OCI-LY3 (cell line): Measurements from ENCODE around the gene MCAM.

Experiments used
- H2AFZ ChIP-seq: fragments of 200-600, 300-600 bp; shearing (Covaris generic); 2 replicates; pipeline ENCODE4 v1.6.0; 2014; ENCODE audit warnings: antibody characterized with exemption, low read depth, low read length
- H3K27ac ChIP-seq: fragments of 200-600, 300-600 bp; sonication (generic); 2 replicates; pipeline ENCODE4 v1.5.1; 2014; ENCODE audit warnings: mild to moderate bottlenecking, low read length, moderate library complexity, mixed read lengths
- H3K27me3 ChIP-seq: fragments of 200-600, 300-600 bp; sonication (generic); 2 replicates; pipeline ENCODE4 v1.6.1; 2014; ENCODE audit warnings: low read depth, low read length, mixed read lengths
- H3K36me3 ChIP-seq: fragments of 200-600, 300-600 bp; sonication (generic); replicated peaks from 2 replicates; pipeline ENCODE3; 2014; ENCODE audit warnings: low read depth, low read length, mixed read lengths
- H3K4me1 ChIP-seq: fragments of 300-600, 200-600 bp; sonication (generic); 2 replicates; pipeline ENCODE4 v1.6.1; 2014; ENCODE audit warnings: low read length, mixed read lengths
- H3K4me2 ChIP-seq: fragments of 200-600, 300-600 bp; sonication (generic); 2 replicates; pipeline ENCODE4 v1.6.1; 2014; ENCODE audit warnings: low read length, mixed read lengths
- H3K4me3 ChIP-seq: fragments of 300-600, 200-600 bp; sonication (generic); 2 replicates; pipeline ENCODE4 v1.5.1; 2014; ENCODE audit warnings: antibody characterized with exemption, mild to moderate bottlenecking, low read length, moderate library complexity
- H3K79me2 ChIP-seq: fragments of 300-600, 200-600 bp; shearing (Covaris generic); 2 replicates; pipeline ENCODE4 v1.6.1; 2014; ENCODE audit warnings: mild to moderate bottlenecking, low read length, mixed read lengths
- H3K9ac ChIP-seq: fragments of 300-600, 200-600 bp; shearing (Covaris generic); 2 replicates; pipeline ENCODE4 v1.6.0; 2014; ENCODE audit warnings: mild to moderate bottlenecking, low read length, moderate library complexity
- H3K9me3 ChIP-seq: fragments of 200-600, 300-600 bp; shearing (Covaris generic); 2 replicates; pipeline ENCODE4 v1.6.1; 2014; ENCODE audit warnings: low read length, mixed read lengths; ENCODE audit not compliant: insufficient read depth
- H4K20me1 ChIP-seq: fragments of 200-600, 300-600 bp; sonication (generic); 2 replicates; pipeline ENCODE4 v1.6.1; 2016; ENCODE audit warnings: low read length, mixed read lengths; ENCODE audit not compliant: insufficient read depth
- EZH2phosphoT487 ChIP-seq: fragments of 200-600 bp; shearing (Covaris generic); IDR thresholded peaks from 2 replicates; pipeline ENCODE4 v1.6.1; 2018; ENCODE audit warnings: antibody characterized with exemption, mixed run types, low read depth
- TF ChIP-seq, protein P1 (sequence below): fragments of 200-600, 300-600 bp; sonication (generic); IDR thresholded peaks from 2 replicates; pipeline ENCODE4 v1.5.1; 2014; ENCODE audit warnings: antibody characterized with exemption, low read length, low read depth

MCAM gene

DNA sequence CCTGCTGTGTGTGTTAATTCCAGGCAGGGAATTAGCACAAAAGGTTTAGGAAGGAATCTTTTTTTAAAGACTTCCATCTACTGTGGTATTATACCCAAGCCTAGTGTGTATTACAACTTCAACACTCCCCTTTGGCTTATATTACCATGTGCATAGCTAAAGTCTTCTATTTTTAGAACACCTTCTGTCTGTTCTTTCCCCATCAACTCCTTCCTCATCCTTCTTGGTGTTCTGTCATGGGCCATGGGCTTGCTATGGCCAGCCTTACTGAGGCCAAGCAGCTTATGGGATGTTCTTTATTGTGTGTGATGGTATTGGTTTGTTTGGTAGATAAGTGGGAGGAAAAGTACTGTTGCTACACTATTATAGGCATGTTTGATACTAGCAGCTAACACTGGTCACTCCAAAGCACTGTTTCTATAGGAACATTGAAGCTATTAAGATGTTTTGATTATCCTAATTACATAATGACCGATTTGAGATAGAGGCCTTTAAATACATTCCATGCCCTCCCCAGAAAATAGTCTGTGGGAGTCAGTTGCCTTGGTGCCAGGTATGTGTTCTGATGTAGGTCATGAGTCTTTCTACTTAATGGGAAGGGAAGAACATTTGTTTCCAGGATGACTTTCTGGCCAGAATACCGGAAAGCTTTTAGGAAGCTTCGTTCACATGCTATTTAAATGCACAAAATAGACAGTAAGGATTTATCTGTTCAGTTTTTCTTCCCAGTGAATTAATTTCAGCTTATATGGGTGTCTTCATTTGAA is 16.5 kb downstream of the MCAM start:
- no peaks in the 10 kb centered on the region for H3K79me2 ChIP-seq
- H3K36me3 ChIP-seq, result peaks cover 71% of the 10 kb centered on the region
- H3K9me3 ChIP-seq, result no peaks in the 10 kb centered on the region
- H4K20me1 ChIP-seq, result no peaks in the 10 kb centered on the region
- H2AFZ ChIP-seq, result no peak overlapping the region
- TF ChIP-seq, protein P1, sequence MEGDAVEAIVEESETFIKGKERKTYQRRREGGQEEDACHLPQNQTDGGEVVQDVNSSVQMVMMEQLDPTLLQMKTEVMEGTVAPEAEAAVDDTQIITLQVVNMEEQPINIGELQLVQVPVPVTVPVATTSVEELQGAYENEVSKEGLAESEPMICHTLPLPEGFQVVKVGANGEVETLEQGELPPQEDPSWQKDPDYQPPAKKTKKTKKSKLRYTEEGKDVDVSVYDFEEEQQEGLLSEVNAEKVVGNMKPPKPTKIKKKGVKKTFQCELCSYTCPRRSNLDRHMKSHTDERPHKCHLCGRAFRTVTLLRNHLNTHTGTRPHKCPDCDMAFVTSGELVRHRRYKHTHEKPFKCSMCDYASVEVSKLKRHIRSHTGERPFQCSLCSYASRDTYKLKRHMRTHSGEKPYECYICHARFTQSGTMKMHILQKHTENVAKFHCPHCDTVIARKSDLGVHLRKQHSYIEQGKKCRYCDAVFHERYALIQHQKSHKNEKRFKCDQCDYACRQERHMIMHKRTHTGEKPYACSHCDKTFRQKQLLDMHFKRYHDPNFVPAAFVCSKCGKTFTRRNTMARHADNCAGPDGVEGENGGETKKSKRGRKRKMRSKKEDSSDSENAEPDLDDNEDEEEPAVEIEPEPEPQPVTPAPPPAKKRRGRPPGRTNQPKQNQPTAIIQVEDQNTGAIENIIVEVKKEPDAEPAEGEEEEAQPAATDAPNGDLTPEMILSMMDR, result no peak
- no peak for TF ChIP-seq EZH2phosphoT487
- H3K4me2 ChIP-seq, result no peak overlapping the region
- no peaks in the 10 kb centered on the region for H3K4me1 ChIP-seq
- H3K27me3 ChIP-seq, result no peaks in the 10 kb centered on the region
- no peak overlapping the region for H3K9ac ChIP-seq
- no peak overlapping the region for H3K4me3 ChIP-seq
- no peak overlapping the region for H3K27ac ChIP-seq

DNA sequence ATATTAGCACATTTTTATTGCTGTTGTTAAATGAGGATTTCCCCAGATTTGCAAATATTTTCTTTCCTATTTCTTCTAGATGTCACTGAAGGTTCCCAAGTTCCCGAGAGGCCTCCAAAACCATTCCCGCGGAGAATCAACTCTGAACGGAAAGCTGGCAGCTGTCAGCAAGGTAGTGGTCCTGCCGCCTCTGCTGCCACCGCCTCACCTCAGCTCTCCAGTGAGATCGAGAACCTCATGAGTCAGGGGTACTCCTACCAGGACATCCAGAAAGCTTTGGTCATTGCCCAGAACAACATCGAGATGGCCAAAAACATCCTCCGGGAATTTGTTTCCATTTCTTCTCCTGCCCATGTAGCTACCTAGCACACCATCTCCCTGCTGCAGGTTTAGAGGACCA is 17.5 kb downstream of the MCAM start:
- Histone ChIP-seq H3K27ac (no peak overlapping the region), H3K4me2 (no peak overlapping the region), H3K9me3 (no peaks in the 10 kb centered on the region), H3K4me3 (no peak overlapping the region), H3K4me1 (no peaks in the 10 kb centered on the region), H3K9ac (no peak overlapping the region), H3K36me3 (peaks cover 66% of the 10 kb centered on the region), H4K20me1 (no peaks in the 10 kb centered on the region), H2AFZ (no peak overlapping the region), H3K79me2 (no peaks in the 10 kb centered on the region), H3K27me3 (no peaks in the 10 kb centered on the region)
- TF ChIP-seq, protein P1, result no peak
- no peak for TF ChIP-seq EZH2phosphoT487

DNA sequence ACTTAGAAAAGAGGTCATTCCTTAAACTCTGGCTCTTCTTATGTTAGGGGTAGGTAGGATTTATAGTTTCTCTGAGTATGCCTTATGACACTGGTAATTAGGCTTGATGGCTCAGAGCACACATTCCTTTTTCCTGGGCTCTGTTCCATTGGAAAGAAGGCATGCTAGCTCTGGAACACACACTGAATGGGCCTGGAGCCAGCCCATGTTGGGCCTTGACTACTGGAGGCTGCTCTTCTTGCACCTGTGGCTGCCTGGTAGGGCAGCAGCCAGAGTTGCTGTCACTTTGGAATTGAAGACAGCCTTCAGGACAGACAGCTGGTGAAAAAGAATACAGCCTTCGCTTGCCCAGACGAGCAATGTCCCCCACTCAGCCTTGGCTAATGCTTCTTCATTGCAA is 18.2 kb downstream of the MCAM start:
- Histone ChIP-seq H3K27me3 (no peaks in the 10 kb centered on the region), H3K9ac (no peak overlapping the region), H3K4me1 (no peaks in the 10 kb centered on the region), H3K36me3 (peaks cover 65% of the 10 kb centered on the region), H3K4me2 (no peak overlapping the region), H4K20me1 (no peaks in the 10 kb centered on the region), H3K4me3 (no peak overlapping the region), H3K79me2 (no peaks in the 10 kb centered on the region), H3K27ac (no peak overlapping the region), H3K9me3 (no peaks in the 10 kb centered on the region), H2AFZ (no peak overlapping the region)
- no peak for TF ChIP-seq EZH2phosphoT487
- TF ChIP-seq, protein P1, result no peak

DNA sequence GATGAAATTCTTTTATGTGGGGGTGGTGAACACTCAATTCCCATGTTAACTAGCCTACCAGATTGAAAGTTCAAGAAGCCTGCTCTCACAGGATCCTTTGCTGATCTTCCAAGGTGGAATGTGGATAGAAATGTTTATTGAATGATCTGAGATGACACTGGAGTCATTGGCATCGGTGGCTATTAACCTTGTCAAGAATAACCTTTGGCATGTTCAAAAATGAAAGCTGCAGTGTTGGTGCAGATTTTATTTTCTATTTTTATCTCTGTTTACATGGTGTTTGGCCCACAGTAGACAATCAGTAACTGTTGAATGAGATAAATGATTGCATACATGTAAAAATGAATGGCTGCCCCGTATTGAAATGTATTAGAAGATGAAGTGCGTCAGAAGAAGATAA is 19.0 kb downstream of the MCAM start:
- H3K4me1 ChIP-seq, result no peaks in the 10 kb centered on the region
- H3K27me3 ChIP-seq, result no peaks in the 10 kb centered on the region
- H4K20me1 ChIP-seq, result no peaks in the 10 kb centered on the region
- H2AFZ ChIP-seq, result no peak overlapping the region
- no peaks in the 10 kb centered on the region for H3K79me2 ChIP-seq
- TF ChIP-seq EZH2phosphoT487, result no peak
- TF ChIP-seq, protein P1, result no peak
- H3K27ac ChIP-seq, result no peak overlapping the region
- H3K9ac ChIP-seq, result no peak overlapping the region
- H3K36me3 ChIP-seq, result peaks cover 57% of the 10 kb centered on the region
- no peak overlapping the region for H3K4me2 ChIP-seq
- H3K9me3 ChIP-seq, result no peaks in the 10 kb centered on the region
- no peak overlapping the region for H3K4me3 ChIP-seq
